Kidney epithelial cell (primary cell): ENCODE measurements around the gene CHRDL1. TPM values are rescaled to one million over a fixed set of nuclear protein-coding genes. Genes with fewer than 3 reads are reported as not detected.

Source experiments
- DNase-seq: peaks from one replicate; pipeline ENCODE4 v3.0.0-alpha.2; 2010; ENCODE audit warnings: low read depth
- H3K27me3 ChIP-seq: 2 replicates; pipeline ENCODE4 v1.6.0; 2011; ENCODE audit warnings: low read length; ENCODE audit not compliant: control insufficient read depth, insufficient read depth
- H3K36me3 ChIP-seq: 2 replicates; pipeline ENCODE4 v1.5.1; 2011; ENCODE audit warnings: low read length; ENCODE audit not compliant: control insufficient read depth, insufficient read depth
- H3K4me3 ChIP-seq: 2 replicates; pipeline ENCODE4 v1.5.1; 2011; ENCODE audit warnings: low read depth, mild to moderate bottlenecking, control low read depth, low read length
- total RNA-seq: library from RNA; depleted of rRNA; stranded (reverse); fragments of >200 nt; gene quantifications from 2 replicates; pipeline ENCODE4 v1.2.3, GENCODE V29; 2015
- TF ChIP-seq, protein P1 (sequence below): IDR thresholded peaks from 2 replicates; pipeline ENCODE4 v1.5.1; 2011; ENCODE audit warnings: mild to moderate bottlenecking, moderate library complexity, low read length, control low read depth, inconsistent platforms; ENCODE audit not compliant: insufficient read depth, poor library complexity, severe bottlenecking

Gene CHRDL1
- total RNA-seq, 1 donor from 2014 or later = 7.5 TPM

DNA sequence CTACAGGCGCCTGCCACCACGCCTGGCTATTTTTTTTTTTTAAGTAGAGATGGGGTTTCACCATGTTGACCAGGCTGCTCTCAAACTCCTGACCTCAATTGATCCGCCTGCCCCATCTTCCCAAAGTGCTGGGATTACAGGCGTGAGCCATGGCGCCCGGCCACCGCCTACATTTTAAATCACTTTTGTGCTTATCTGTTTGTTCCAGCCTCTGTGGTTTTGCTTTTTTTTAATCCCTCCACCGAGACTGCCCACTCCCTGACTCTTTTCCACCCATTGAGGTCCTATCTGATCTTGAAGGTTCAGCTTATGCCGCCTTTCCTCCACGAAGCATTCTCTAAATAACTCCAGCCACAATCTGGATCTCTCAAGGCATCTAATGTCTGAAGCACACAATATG, 73.5 kb downstream of the CHRDL1 start:
- H3K36me3 ChIP-seq = no peaks in the 10 kb centered on the region
- DNase-seq = no peak
- no peak overlapping the region for H3K4me3 ChIP-seq
- TF ChIP-seq, protein P1, sequence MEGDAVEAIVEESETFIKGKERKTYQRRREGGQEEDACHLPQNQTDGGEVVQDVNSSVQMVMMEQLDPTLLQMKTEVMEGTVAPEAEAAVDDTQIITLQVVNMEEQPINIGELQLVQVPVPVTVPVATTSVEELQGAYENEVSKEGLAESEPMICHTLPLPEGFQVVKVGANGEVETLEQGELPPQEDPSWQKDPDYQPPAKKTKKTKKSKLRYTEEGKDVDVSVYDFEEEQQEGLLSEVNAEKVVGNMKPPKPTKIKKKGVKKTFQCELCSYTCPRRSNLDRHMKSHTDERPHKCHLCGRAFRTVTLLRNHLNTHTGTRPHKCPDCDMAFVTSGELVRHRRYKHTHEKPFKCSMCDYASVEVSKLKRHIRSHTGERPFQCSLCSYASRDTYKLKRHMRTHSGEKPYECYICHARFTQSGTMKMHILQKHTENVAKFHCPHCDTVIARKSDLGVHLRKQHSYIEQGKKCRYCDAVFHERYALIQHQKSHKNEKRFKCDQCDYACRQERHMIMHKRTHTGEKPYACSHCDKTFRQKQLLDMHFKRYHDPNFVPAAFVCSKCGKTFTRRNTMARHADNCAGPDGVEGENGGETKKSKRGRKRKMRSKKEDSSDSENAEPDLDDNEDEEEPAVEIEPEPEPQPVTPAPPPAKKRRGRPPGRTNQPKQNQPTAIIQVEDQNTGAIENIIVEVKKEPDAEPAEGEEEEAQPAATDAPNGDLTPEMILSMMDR = no peak
- no peaks in the 10 kb centered on the region for H3K27me3 ChIP-seq

DNA sequence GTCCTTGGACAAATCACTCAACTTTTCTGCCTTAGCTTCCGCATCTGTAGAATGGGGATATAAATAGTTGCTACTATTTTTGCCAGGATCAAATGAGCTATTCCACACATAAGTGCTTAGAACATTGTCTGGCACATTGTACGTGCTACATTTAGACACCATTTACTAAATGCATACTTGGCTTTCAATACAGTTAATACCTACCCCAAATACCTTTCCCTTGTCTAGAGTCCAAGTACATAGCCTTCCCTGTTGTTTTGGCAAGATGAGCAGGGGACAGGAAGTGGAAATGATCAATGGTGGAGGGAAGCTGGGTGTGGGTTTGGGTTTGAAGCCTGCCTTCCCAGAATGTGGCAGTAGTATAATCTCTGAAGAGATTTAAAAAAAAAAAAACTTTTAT, 82.0 kb downstream of the CHRDL1 start:
- Histone ChIP-seq H3K27me3 (no peaks in the 10 kb centered on the region), H3K36me3 (no peaks in the 10 kb centered on the region), H3K4me3 (no peak overlapping the region)
- TF ChIP-seq, protein P1 = no peak
- no peak for DNase-seq

DNA sequence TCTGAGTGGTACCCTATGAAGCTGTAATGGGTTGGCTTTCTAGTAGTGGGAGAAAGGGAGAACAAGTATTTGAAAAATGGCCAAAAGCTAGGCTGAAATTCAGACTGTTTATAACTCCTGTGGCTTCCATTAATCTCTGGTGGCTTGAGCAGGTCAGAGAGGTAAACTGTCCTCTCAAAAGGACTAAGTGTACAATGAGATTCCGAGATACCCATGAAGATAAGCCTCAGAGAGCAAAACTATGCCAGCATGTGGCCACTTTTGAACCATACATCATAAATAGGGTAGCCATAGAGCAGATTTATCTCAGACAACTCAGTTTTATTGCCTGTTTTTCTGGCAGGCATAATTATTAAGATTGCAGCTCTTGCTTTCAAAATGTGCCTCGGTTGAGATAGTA, 89.2 kb downstream of the CHRDL1 start:
- DNase-seq = no peak
- TF ChIP-seq, protein P1 = no peak

DNA sequence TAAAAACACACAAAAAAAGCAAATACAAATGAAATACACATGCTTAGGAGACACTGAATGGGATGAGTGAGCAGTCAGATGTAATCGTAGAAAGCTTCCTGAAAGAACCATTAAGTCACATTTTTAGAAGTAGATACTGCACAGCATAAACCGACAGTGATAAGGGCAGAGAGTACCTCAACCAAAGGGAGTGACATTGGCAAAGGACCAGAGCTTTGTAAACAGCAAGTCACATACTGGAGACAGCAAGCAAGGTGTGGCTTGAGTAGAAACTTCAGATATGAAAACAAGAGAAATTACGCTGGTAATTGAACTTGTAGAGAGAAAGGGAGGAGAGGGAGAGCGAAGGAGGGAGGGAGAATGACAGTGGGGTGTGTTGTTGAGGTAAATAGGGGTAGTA, 92.0 kb downstream of the CHRDL1 start:
- TF ChIP-seq, protein P1 = no peak
- Histone ChIP-seq H3K36me3 (no peaks in the 10 kb centered on the region), H3K27me3 (peaks cover 2% of the 10 kb centered on the region), H3K4me3 (no peak overlapping the region)
- no peak for DNase-seq

More for the DNA sequence above, 89.2 kb downstream of the CHRDL1 start:
- Histone ChIP-seq H3K4me3 (no peak overlapping the region), H3K36me3 (no peaks in the 10 kb centered on the region), H3K27me3 (peaks cover 2% of the 10 kb centered on the region)

DNA sequence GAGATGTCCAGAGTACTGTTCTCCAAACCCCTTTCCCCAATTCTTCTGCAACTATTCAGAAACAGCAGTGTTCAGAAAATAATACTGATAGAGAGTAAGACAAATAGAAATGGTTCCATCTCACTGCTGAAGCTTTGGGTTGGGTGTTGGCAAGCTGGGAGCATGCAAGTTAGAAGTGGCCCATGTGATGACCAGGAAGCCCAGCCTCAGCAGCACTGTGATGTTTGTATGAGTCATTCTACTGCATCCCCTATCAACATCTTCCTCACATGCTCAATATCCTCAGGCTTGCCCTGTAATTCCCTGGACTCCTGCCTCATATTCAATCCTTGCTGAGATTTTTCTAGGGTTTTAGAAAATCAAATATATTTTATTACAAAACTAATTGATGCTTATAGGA, 96.5 kb downstream of the CHRDL1 start:
- Histone ChIP-seq H3K4me3 (no peak overlapping the region), H3K36me3 (no peaks in the 10 kb centered on the region), H3K27me3 (no peaks in the 10 kb centered on the region)
- DNase-seq = no peak
- TF ChIP-seq, protein P1 = no peak

DNA sequence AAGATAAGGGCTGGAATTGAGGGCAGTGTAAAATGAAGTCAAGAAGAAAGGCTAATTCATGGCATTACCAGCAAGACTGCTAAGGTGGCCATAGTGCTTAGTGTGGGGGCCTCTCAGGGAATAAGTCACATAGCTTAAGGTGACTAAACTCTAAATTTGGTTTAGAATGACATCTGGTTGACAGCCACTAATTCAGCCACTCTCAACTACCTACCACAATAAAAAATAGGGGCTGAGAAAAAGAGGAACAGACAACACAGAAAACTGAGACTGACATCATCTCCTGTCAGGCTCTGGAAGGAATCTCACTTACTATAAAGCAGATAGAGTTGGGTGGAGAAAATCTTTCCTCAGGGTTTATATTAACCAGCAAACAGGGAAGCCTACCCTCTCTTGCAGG, 96.9 kb downstream of the CHRDL1 start:
- Histone ChIP-seq H3K4me3 (no peak overlapping the region), H3K36me3 (no peaks in the 10 kb centered on the region)
- DNase-seq = no peak

More for the DNA sequence above, 96.9 kb downstream of the CHRDL1 start:
- H3K27me3 ChIP-seq = no peaks in the 10 kb centered on the region
- TF ChIP-seq, protein P1 = no peak
